ENCODE data around the gene NUMA1.
A peak's percentile ranks its signal among the peaks of the same experiment; 100 is the strongest.

The NUMA1 gene

GRCh38 chr11:72080326-72081183, at the start of gene NUMA1, which contains the start of gene LRRC51:
NUMA1 (minus strand) TSS chr11:72080542; CDS start chr11:72035943, 44,599 bp downstream.
LRRC51 (plus strand) TSS chr11:72080850; CDS start chr11:72089084, 8,234 bp downstream.
- peak; percentile 100 for DNase-seq (ENCODE audit: low spot score)

GRCh38 chr11:72129381-72129780, 49.0 kb upstream of the NUMA1 start:
- DNase-seq (ENCODE audit: low spot score), result no peak

- DNase-seq (ENCODE audit: low spot score), result no peak
These were observed 47.6 kb upstream of the NUMA1 start for GRCh38 chr11:72127923-72128322.

GRCh38 chr11:72125956-72126355, 45.6 kb upstream of the NUMA1 start:
- DNase-seq (ENCODE audit: low spot score), result no peak

GRCh38 chr11:72124046-72124445, 43.7 kb upstream of the NUMA1 start:
- no peak for DNase-seq (ENCODE audit: low spot score)

GRCh38 chr11:72123117-72123653, 42.8 kb upstream of the NUMA1 start:
- DNase-seq (ENCODE audit: low spot score), result no peak

- DNase-seq (ENCODE audit: low spot score), result no peak
These were observed 42.3 kb upstream of the NUMA1 start for GRCh38 chr11:72122607-72123006.

GRCh38 chr11:72120930-72121329, 40.6 kb upstream of the NUMA1 start:
- DNase-seq (ENCODE audit: low spot score), result no peak

- DNase-seq (ENCODE audit: low spot score), result no peak
These were observed 38.9 kb upstream of the NUMA1 start for GRCh38 chr11:72119198-72119597.

- DNase-seq (ENCODE audit: low spot score), result no peak
These were observed 35.8 kb upstream of the NUMA1 start for GRCh38 chr11:72116019-72116755.

- no peak for DNase-seq (ENCODE audit: low spot score)
These were observed 34.2 kb upstream of the NUMA1 start for GRCh38 chr11:72114570-72114969.

GRCh38 chr11:72112978-72113808, 32.9 kb upstream of the NUMA1 start:
- DNase-seq (ENCODE audit: low spot score), result no peak

GRCh38 chr11:72112143-72112977, 32.0 kb upstream of the NUMA1 start, which contains the start of gene ANAPC15:
ANAPC15 (minus strand) TSS chr11:72112695; CDS start chr11:72111276, 1,419 bp downstream.
- peak; percentile 100 for DNase-seq (ENCODE audit: low spot score)

GRCh38 chr11:72111300-72112142, 31.2 kb upstream of the NUMA1 start:
- DNase-seq (ENCODE audit: low spot score), result no peak

- DNase-seq (ENCODE audit: low spot score), result no peak
These were observed 25.5 kb upstream of the NUMA1 start, which contains the start of gene TOMT for GRCh38 chr11:72105888-72106287. TOMT (plus strand) TSS chr11:72105924; CDS start chr11:72105952, 28 bp downstream.

GRCh38 chr11:72103754-72104167, 23.4 kb upstream of the NUMA1 start:
- no peak for DNase-seq (ENCODE audit: low spot score)

GRCh38 chr11:72102946-72103753, 22.8 kb upstream of the NUMA1 start, which contains the start of gene LAMTOR1:
LAMTOR1 (minus strand) TSS chr11:72103297; CDS start chr11:72103224, 73 bp downstream.
- DNase-seq (ENCODE audit: low spot score), result peak; percentile 99

GRCh38 chr11:72102631-72102945, 22.2 kb upstream of the NUMA1 start:
- DNase-seq (ENCODE audit: low spot score), result no peak

- DNase-seq (ENCODE audit: low spot score), result no peak
These were observed 21.8 kb upstream of the NUMA1 start for GRCh38 chr11:72102162-72102561.

All from cerebellar cortex (tissue), 1 donor.